ENCODE data around the gene VTI1A. TPM values are rescaled to one million over a fixed set of nuclear protein-coding genes. Genes with fewer than 3 reads are reported as not detected.

Gene VTI1A
- total RNA-seq, 4 donors from 2014 or later, result 27.0 to 61.3 (median 49.8) TPM

DNA sequence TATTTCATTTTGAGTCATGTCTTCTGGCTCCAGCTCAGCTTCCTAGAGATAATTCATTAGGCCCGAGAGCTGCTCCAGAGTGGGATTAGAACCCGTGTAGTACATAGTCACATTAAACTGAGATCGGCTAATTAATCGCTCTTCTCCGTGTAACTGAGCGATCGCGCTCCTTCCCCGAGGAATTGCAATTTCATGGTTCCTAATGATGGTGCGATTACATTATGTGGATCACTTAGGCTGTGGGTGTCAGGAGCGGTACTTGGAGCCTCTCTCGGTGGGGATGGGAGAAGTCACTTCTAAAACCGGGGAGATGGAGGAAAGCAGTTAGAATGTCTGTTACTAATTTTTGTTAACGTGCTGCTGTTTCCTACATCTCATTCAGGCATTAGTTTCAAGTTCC, 380.1 kb downstream of the VTI1A start:
- no peaks in the 10 kb centered on the region for H3K36me3 ChIP-seq
- no peaks in the 10 kb centered on the region for H3K27me3 ChIP-seq
- intact Hi-C loops (cut with DNase I), result no loop called here
- DNase-seq, result no peak
- no peak overlapping the region for H3K27ac ChIP-seq
- 94 to 95% methylated on average over 14 of the region's 14 CpGs for WGBS, 2 donors
- no peaks in the 10 kb centered on the region for H3K9me3 ChIP-seq
- TF ChIP-seq, protein P1, sequence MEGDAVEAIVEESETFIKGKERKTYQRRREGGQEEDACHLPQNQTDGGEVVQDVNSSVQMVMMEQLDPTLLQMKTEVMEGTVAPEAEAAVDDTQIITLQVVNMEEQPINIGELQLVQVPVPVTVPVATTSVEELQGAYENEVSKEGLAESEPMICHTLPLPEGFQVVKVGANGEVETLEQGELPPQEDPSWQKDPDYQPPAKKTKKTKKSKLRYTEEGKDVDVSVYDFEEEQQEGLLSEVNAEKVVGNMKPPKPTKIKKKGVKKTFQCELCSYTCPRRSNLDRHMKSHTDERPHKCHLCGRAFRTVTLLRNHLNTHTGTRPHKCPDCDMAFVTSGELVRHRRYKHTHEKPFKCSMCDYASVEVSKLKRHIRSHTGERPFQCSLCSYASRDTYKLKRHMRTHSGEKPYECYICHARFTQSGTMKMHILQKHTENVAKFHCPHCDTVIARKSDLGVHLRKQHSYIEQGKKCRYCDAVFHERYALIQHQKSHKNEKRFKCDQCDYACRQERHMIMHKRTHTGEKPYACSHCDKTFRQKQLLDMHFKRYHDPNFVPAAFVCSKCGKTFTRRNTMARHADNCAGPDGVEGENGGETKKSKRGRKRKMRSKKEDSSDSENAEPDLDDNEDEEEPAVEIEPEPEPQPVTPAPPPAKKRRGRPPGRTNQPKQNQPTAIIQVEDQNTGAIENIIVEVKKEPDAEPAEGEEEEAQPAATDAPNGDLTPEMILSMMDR (IDR thresholded peaks at IDR 0.05), result no peak
- TF ChIP-seq POLR2A (IDR thresholded peaks at IDR 0.05), result no peak
- H3K4me1 ChIP-seq, result peaks cover 0 to 13% (median 6%) of the 10 kb centered on the region in 3 donors
- no peak overlapping the region for H3K4me3 ChIP-seq

DNA sequence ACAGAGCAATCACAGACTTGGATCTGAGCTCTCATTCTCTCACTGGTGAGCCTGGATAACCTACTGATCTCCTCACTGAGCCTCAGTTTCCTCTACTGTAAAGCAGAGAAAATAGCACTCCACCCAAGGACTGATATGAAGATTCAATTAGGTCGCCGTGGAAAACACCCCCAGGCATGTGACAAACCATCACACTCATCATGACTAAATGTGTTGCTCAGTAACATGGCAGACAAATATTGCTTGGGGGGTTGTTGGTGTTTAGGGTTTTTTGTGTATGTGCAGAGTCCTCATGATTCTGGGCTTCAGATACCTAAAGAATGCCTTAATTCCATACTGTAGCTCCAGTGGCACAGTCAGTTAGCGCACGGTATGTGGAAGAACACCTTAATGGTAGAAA, 380.9 kb downstream of the VTI1A start:
- Histone ChIP-seq H3K27me3 (no peaks in the 10 kb centered on the region), H3K36me3 (no peaks in the 10 kb centered on the region), H3K27ac (no peak overlapping the region), H3K4me1 (peaks cover 0 to 13% (median 6%) of the 10 kb centered on the region in 3 donors), H3K9me3 (no peaks in the 10 kb centered on the region), H3K4me3 (no peak overlapping the region)
- DNase-seq, result no peak
- WGBS, 2 donors, result 51 to 75% methylated on average over 4 of the region's 4 CpGs
- TF ChIP-seq, protein P1 (IDR thresholded peaks at IDR 0.05), result no peak
- no peak for TF ChIP-seq POLR2A (IDR thresholded peaks at IDR 0.05)
- intact Hi-C loops (cut with DNase I), result no loop called here

DNA sequence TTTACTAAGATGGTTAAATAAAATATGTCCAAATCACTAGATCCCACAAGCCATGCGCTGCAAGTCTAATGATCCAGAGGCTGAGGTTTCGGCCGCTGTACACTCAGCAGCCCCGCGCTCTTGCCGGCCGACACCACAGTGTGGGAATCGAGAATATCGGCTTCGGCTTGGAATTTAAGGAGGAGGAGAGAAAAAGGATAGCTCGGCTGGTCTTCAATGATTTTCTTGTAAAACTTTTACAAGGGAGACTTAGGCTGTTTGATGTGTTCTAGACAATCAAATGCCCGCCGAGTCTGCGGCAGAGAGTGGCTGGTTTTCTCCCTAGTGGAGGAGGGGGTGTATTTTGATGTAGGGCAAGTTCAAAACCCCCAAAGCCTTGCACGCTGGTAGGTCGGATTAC, 384.8 kb downstream of the VTI1A start:
- intact Hi-C loops (cut with DNase I), result no loop called here
- DNase-seq, result no peak

DNA sequence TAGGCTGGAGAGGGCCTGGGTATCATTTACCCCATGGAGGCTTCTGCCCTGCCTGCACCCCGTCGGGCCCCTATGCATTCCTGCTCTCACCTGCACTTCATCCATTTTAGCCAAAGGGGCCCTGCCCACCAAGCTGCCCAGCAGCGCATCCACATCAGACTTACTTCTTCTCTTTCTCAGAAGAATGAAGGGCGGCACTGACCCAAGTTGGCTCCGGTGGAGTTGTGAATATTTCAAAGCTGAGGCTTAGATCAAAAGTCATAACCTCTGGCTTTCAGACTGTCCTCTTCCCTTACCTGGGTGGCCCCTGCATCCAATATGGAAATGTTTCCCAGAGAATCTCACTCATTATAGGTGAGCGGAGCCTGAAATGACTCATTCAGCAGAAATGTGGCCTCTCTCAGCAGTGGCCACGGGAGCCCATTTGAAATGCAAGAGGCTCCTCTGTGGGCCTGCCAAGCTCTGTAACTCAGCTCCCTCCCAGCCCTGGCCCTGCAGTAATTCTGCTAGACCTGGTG, 385.4 kb downstream of the VTI1A start:
- no peak for DNase-seq
- H3K9me3 ChIP-seq, result no peaks in the 10 kb centered on the region
- no peaks in the 10 kb centered on the region for H3K36me3 ChIP-seq
- H3K27me3 ChIP-seq, result no peaks in the 10 kb centered on the region
- intact Hi-C loops (cut with DNase I), result no loop called here
- WGBS, 2 donors, result 82 to 87% methylated on average over 5 to 7 of the region's 7 CpGs
- peaks cover 0 to 19% (median 5%) of the 10 kb centered on the region in 3 donors for H3K4me1 ChIP-seq
- H3K4me3 ChIP-seq, result no peak overlapping the region
- TF ChIP-seq, protein P1 (IDR thresholded peaks at IDR 0.05), result no peak
- no peak for TF ChIP-seq POLR2A (IDR thresholded peaks at IDR 0.05)
- H3K27ac ChIP-seq, result no peak overlapping the region

More for the DNA sequence above, 384.8 kb downstream of the VTI1A start:
- Histone ChIP-seq H3K27me3 (no peaks in the 10 kb centered on the region), H3K9me3 (no peaks in the 10 kb centered on the region), H3K4me3 (no peak overlapping the region), H3K36me3 (no peaks in the 10 kb centered on the region), H3K4me1 (peaks cover 0 to 19% (median 5%) of the 10 kb centered on the region in 3 donors), H3K27ac (no peak overlapping the region)
- 96 to 97% methylated on average over 15 to 16 of the region's 16 CpGs for WGBS, 2 donors
- TF ChIP-seq POLR2A (IDR thresholded peaks at IDR 0.05), result no peak
- TF ChIP-seq, protein P1 (IDR thresholded peaks at IDR 0.05), result no peak

DNA sequence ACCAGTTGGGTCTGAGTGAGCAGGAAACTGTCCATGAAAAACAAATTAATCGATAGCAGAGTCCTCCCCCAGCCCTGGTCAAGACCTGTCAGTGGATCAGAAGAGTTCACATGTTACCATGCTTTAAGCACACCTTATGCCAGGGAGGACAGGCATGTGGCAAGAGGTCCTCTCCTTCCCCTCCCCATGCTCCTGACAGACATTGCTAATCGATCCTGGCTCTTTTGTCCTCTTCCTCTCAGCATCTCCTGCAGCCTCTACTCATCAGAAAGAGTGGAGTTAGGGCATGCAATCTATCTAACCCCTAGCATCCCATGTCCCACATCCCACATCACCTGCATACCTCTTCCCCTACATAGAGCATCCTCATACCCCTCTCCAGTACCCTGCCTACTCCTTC, 385.9 kb downstream of the VTI1A start:
- WGBS, 2 donors, result 85 to 95% methylated on average over 2 of the region's 2 CpGs
- Histone ChIP-seq H3K36me3 (no peaks in the 10 kb centered on the region), H3K9me3 (no peaks in the 10 kb centered on the region), H3K4me1 (peaks cover 0 to 19% (median 5%) of the 10 kb centered on the region in 3 donors), H3K27me3 (no peaks in the 10 kb centered on the region), H3K27ac (no peak overlapping the region), H3K4me3 (no peak overlapping the region)
- no peak for DNase-seq
- TF ChIP-seq POLR2A (IDR thresholded peaks at IDR 0.05), result no peak
- TF ChIP-seq, protein P1 (IDR thresholded peaks at IDR 0.05), result no peak
- intact Hi-C loops (cut with DNase I), result no loop called here

Measured in esophagus squamous epithelium (tissue), 5 donors.